ENCODE results near the gene PRR5L.

PRR5L gene

GRCh38 chr11:36374726-36375125, 78.6 kb downstream of the PRR5L start:
- DNase-seq (ENCODE audit: low read depth) = no peak
- TF ChIP-seq CTCF (conservative IDR thresholded peaks at IDR 0.05; ENCODE audit: control insufficient read depth, insufficient read depth, low read depth, low read length) = no peak
- H3K4me3 ChIP-seq (ENCODE audit: control insufficient read depth, low read depth, low read length) = no peak overlapping the region

- TF ChIP-seq CTCF (conservative IDR thresholded peaks at IDR 0.05; ENCODE audit: control insufficient read depth, insufficient read depth, low read depth, low read length) = no peak
- peak overlapping the region; percentile 71 for H3K4me3 ChIP-seq (ENCODE audit: control insufficient read depth, low read depth, low read length)
- no peak for DNase-seq (ENCODE audit: low read depth)
These were observed 79.4 kb downstream of the PRR5L start for GRCh38 chr11:36375353-36376008.

GRCh38 chr11:36376009-36376887, 80.2 kb downstream of the PRR5L start:
- peak; percentile 19 for DNase-seq (ENCODE audit: low read depth)
- H3K4me3 ChIP-seq (ENCODE audit: control insufficient read depth, low read depth, low read length) = peak overlapping the region; percentile 71

GRCh38 chr11:36376888-36377758, 81.0 kb downstream of the PRR5L start:
- DNase-seq (ENCODE audit: low read depth) = peak; percentile 41

More at GRCh38 chr11:36376009-36376887, 80.2 kb downstream of the PRR5L start:
- TF ChIP-seq CTCF (conservative IDR thresholded peaks at IDR 0.05; ENCODE audit: control insufficient read depth, insufficient read depth, low read depth, low read length) = no peak

GRCh38 chr11:36377759-36378564, 81.9 kb downstream of the PRR5L start:
- peak overlapping the region; percentile 71 for H3K4me3 ChIP-seq (ENCODE audit: control insufficient read depth, low read depth, low read length)
- no peak for DNase-seq (ENCODE audit: low read depth)
- TF ChIP-seq CTCF (conservative IDR thresholded peaks at IDR 0.05; ENCODE audit: control insufficient read depth, insufficient read depth, low read depth, low read length) = no peak

More at GRCh38 chr11:36376888-36377758, 81.0 kb downstream of the PRR5L start:
- TF ChIP-seq CTCF (conservative IDR thresholded peaks at IDR 0.05; ENCODE audit: control insufficient read depth, insufficient read depth, low read depth, low read length) = peak; percentile 48
- H3K4me3 ChIP-seq (ENCODE audit: control insufficient read depth, low read depth, low read length) = peak overlapping the region; percentile 71

All from fibroblast of mammary gland (primary cell).